ENCODE measurements around the gene GUCY1B1. TPM values are rescaled to one million over a fixed set of nuclear protein-coding genes. Genes with fewer than 3 reads are reported as not detected.

Gene GUCY1B1
- total and polyA plus RNA-seq, 9 of the 15 experiments (the other 6 are each of a cell fraction or from before 2014, with no cell fraction given): not detected

DNA sequence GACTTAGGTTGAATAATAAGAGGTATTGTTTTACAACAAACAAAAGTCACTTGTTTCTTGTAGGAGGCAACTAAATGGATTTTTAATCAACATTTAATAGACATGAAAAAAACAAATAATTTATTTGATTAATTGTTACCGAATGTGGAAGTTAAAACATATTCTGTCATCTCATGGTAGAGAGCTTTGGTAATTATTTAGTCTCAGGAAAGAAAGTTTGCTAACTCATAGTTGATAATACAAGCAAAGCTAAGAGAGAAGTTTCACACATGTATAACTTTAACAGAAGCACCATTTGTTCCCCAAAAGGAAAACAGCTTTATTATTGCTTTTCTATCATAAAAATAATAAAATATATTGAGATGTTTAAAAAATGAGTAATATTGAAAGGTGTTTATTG lies 47.3 kb upstream of the GUCY1B1 start (continued):
- TF ChIP-seq RBBP5 (IDR thresholded peaks at IDR 0.05; ENCODE audit: borderline replicate concordance, insufficient read depth, low read length, poor library complexity, severe bottlenecking) (no peak), TRIM24 (IDR thresholded peaks at IDR 0.05) (no peak), SAP30 (IDR thresholded peaks at IDR 0.05; ENCODE audit: borderline replicate concordance, insufficient read depth, low read depth, low read length, poor library complexity, severe bottlenecking) (no peak), CREB3L1 (IDR thresholded peaks at IDR 0.05; ENCODE audit: borderline replicate concordance, low read depth) (no peak)

GRCh38 chr4:155712846-155713245 lies 46.0 kb upstream of the GUCY1B1 start:
- H3K9me3 ChIP-seq (replicated peaks; ENCODE audit: control insufficient read depth, insufficient read depth, low read depth, low read length): no peaks in the 10 kb centered on the region
- FAIRE-seq: no peak
- H3K27me3 ChIP-seq (ENCODE audit: control insufficient read depth in 2 of 2, insufficient read depth in 2 of 2, low read length in 2 of 2): no peaks in the 10 kb centered on the region
- no peaks in the 10 kb centered on the region for H3K79me2 ChIP-seq (ENCODE audit: control insufficient read depth, insufficient read depth, low read length)
- ATAC-seq: no peak
- no peaks in the 10 kb centered on the region for H3K9me1 ChIP-seq (ENCODE audit: control insufficient read depth, insufficient read depth, low read length)
- H3K27ac ChIP-seq (ENCODE audit: extremely low read depth, low read depth, low read length): no peak overlapping the region
- no peak overlapping the region for H3K4me2 ChIP-seq (ENCODE audit: insufficient read depth, low read length)
- no peaks in the 10 kb centered on the region for H3K36me3 ChIP-seq (ENCODE audit: control insufficient read depth, insufficient read depth, low read length)
- no peaks in the 10 kb centered on the region for H4K20me1 ChIP-seq (replicated peaks; ENCODE audit: control insufficient read depth, insufficient read depth, low read length)
- WGBS (ENCODE audit: insufficient coverage, low coverage, missing lambda C conversion rate): 0% methylated on average over 3 of the region's 3 CpGs
- no TSS peak for BruUV-seq (replicated peaks)
- H3K4me1 ChIP-seq (replicated peaks in 1 of 2; ENCODE audit: control insufficient read depth in 2 of 2, insufficient read depth in 2 of 2, low read length in 2 of 2): no peaks in the 10 kb centered on the region
- DNase-seq (ENCODE audit: extremely low read depth in 1 of 4, low spot score in 3 of 4): no peak
- H3K4me3 ChIP-seq: no peak overlapping the region
- no peak overlapping the region for H2AFZ ChIP-seq (ENCODE audit: low read depth, low read length)
- ChIA-PET POLR2A (no interaction called here), CTCF (ENCODE audit: low intra/inter-chr PET ratio) (no interaction called here)
- intact Hi-C loops (cut with micrococcal nuclease): no loop called here
- no peak overlapping the region for H3K9ac ChIP-seq (ENCODE audit: insufficient read depth in 1 of 2, low read depth in 2 of 2, low read length in 2 of 2)
- in situ Hi-C loops (cut with MboI): no loop called here
- TF ChIP-seq KDM5B (IDR thresholded peaks at IDR 0.05; ENCODE audit: insufficient replicate concordance, low read depth, low read length) (no peak), CTCF (IDR thresholded peaks at IDR 0.05 in 2 of 3, conservative IDR thresholded peaks at IDR 0.05 in 1 of 3; ENCODE audit: insufficient read depth in 2 of 3, low read depth in 1 of 3, low read length in 3 of 3) (no peak), RCOR1 (IDR thresholded peaks at IDR 0.05; ENCODE audit: borderline replicate concordance in 1 of 2, low read depth in 2 of 2, low read length in 2 of 2) (no peak), FUS (optimal IDR thresholded peaks at IDR 0.05; ENCODE audit: low read depth, low read length) (no peak), ZNF239 (CRISPR knock-in tag; IDR thresholded peaks at IDR 0.05) (no peak), E2F3 (CRISPR knock-in tag; IDR thresholded peaks at IDR 0.05) (no peak), ZBTB8A (IDR thresholded peaks at IDR 0.05; ENCODE audit: partially characterized antibody) (no peak), BMI1 (IDR thresholded peaks at IDR 0.05; ENCODE audit: low read length) (no peak), ELF4 (CRISPR knock-in tag; IDR thresholded peaks at IDR 0.05) (no peak), ZNF197 (CRISPR knock-in tag; IDR thresholded peaks at IDR 0.05; ENCODE audit: low read depth) (no peak), SMAD2 (IDR thresholded peaks at IDR 0.05; ENCODE audit: low read depth, low read length) (no peak), ATF1 (CRISPR knock-in tag; IDR thresholded peaks at IDR 0.05) (no peak), ATF1 (tag; IDR thresholded peaks at IDR 0.05) (no peak)
